Keratinocyte (primary cell): ENCODE measurements around the gene ZP2. TPM values are rescaled to one million over a fixed set of nuclear protein-coding genes. Genes with fewer than 3 reads are reported as not detected.

Experiments
- DNase-seq: peaks from one replicate; pipeline ENCODE4 v3.0.0-alpha.2; 2011; ENCODE audit warnings: low read depth, missing footprints, low spot score
- FAIRE-seq: peaks from 2 replicates; lab custom pipeline; 2011; peaks lifted over from hg19 to GRCh38; lab: Jason Lieb, UNC
- H2AFZ ChIP-seq: 2 replicates; pipeline ENCODE4 v1.6.0; 2012; ENCODE audit warnings: low read length, control low read depth, inconsistent platforms; ENCODE audit not compliant: control insufficient read depth
- H3K27ac ChIP-seq: 2 replicates; pipeline ENCODE4 v1.5.1; 2011; ENCODE audit warnings: low read length; ENCODE audit not compliant: control insufficient read depth, insufficient read depth
- H3K27me3 ChIP-seq: 3 replicates; pipeline ENCODE4 v1.6.0; 2011; ENCODE audit warnings: low read length; ENCODE audit not compliant: control insufficient read depth, insufficient read depth; ENCODE audit errors: extremely low read depth
- H3K36me3 ChIP-seq, 2 experiments: 2 replicates in 1 of 2; 3 replicates in 1 of 2; pipeline ENCODE4 v1.5.1; 2011; ENCODE audit warnings: low read length in 2 of 2, mild to moderate bottlenecking in 1 of 2; ENCODE audit not compliant: control insufficient read depth in 2 of 2, insufficient read depth in 2 of 2; ENCODE audit errors: extremely low read depth in 1 of 2
- H3K4me1 ChIP-seq: 3 replicates; pipeline ENCODE4 v1.5.1; 2011; ENCODE audit warnings: low read length; ENCODE audit not compliant: control insufficient read depth, insufficient read depth; ENCODE audit errors: extremely low read depth
- H3K4me2 ChIP-seq: 3 replicates; pipeline ENCODE4 v1.6.0; 2011; ENCODE audit warnings: low read depth, low read length; ENCODE audit not compliant: control insufficient read depth, insufficient read depth; ENCODE audit errors: extremely low read depth
- H3K4me3 ChIP-seq, 3 experiments: fragments of 200-600 bp in 1 of 3; sonication (generic) in 1 of 3; 2 replicates in 2 of 3; 3 replicates in 1 of 3; pipeline ENCODE4 v1.5.1; 2011 to 2016; ENCODE audit warnings: low read length in 3 of 3, mild to moderate bottlenecking in 3 of 3, control low read depth in 2 of 3, inconsistent platforms in 1 of 3, low read depth in 1 of 3, mixed read lengths in 1 of 3, mixed run types in 1 of 3, moderate library complexity in 1 of 3; ENCODE audit not compliant: control insufficient read depth in 2 of 3, insufficient read depth in 2 of 3; ENCODE audit errors: extremely low read depth in 1 of 3
- H3K79me2 ChIP-seq: 2 replicates; pipeline ENCODE4 v1.6.0; 2012; ENCODE audit warnings: low read length; ENCODE audit not compliant: control insufficient read depth, insufficient read depth
- H3K9ac ChIP-seq: 3 replicates; pipeline ENCODE4 v1.6.0; 2011; ENCODE audit warnings: low read length; ENCODE audit not compliant: control insufficient read depth, insufficient read depth; ENCODE audit errors: extremely low read depth
- H3K9me1 ChIP-seq: 3 replicates; pipeline ENCODE4 v1.6.0; 2011; ENCODE audit warnings: low read length; ENCODE audit not compliant: control insufficient read depth, insufficient read depth; ENCODE audit errors: extremely low read depth
- H3K9me3 ChIP-seq: 2 replicates; pipeline ENCODE4 v1.5.1; 2012; ENCODE audit warnings: low read depth, low read length; ENCODE audit not compliant: control insufficient read depth
- H4K20me1 ChIP-seq: 3 replicates; pipeline ENCODE4 v1.6.0; 2011; ENCODE audit warnings: low read length; ENCODE audit not compliant: control insufficient read depth, insufficient read depth; ENCODE audit errors: extremely low read depth
- EZH2 ChIP-seq: IDR thresholded peaks from one replicate; pipeline ENCODE4 v1.6.1; 2012; ENCODE audit warnings: inconsistent platforms, mild to moderate bottlenecking, low read length, moderate library complexity
- dilution Hi-C: fragments of 300-500 bp; cut with MboI; formaldehyde crosslinking; loops from one replicate; pipeline ENCODE4 v1.7.0; 2020; ENCODE audit warnings: low sequenced_read_pairs; ENCODE audit not compliant: extremely low pct_ligation_motif_present
- polyA plus RNA-seq, 5 experiments: library from polyadenylated mRNA; depleted of rRNA in 3 of 5; stranded (reverse) in 3 of 5; stranded (forward) in 1 of 5; unstranded in 1 of 5; fragments of >200 nt; gene quantifications; 1 replicate in 1 of 5; 2 replicates in 3 of 5; 3 replicates in 1 of 5; pipeline versions ENCODE4 v1.2.1 to v1.2.3, GENCODE V29; 2011 to 2012; ENCODE audit warnings: missing spikeins in 2 of 5, low read depth in 1 of 5, low replicate concordance in 1 of 5
- TF ChIP-seq, protein P1 (sequence below), 3 experiments: IDR thresholded peaks in 1 of 3; conservative IDR thresholded peaks in 1 of 3; optimal IDR thresholded peaks in 1 of 3; 2 replicates in 2 of 3; 3 replicates in 1 of 3; pipeline versions ENCODE3 to v1.5.1; 2011; ENCODE audit warnings: low read length in 3 of 3, mild to moderate bottlenecking in 3 of 3, moderate library complexity in 2 of 3, control low read depth in 1 of 3, inconsistent platforms in 1 of 3; ENCODE audit not compliant: insufficient read depth in 2 of 3; ENCODE audit errors: extremely low read depth in 1 of 3

The ZP2 gene
- polyA plus RNA-seq, 1 donor (not counting 4 experiments of a cell fraction or from before 2014, with no cell fraction given): not detected

DNA sequence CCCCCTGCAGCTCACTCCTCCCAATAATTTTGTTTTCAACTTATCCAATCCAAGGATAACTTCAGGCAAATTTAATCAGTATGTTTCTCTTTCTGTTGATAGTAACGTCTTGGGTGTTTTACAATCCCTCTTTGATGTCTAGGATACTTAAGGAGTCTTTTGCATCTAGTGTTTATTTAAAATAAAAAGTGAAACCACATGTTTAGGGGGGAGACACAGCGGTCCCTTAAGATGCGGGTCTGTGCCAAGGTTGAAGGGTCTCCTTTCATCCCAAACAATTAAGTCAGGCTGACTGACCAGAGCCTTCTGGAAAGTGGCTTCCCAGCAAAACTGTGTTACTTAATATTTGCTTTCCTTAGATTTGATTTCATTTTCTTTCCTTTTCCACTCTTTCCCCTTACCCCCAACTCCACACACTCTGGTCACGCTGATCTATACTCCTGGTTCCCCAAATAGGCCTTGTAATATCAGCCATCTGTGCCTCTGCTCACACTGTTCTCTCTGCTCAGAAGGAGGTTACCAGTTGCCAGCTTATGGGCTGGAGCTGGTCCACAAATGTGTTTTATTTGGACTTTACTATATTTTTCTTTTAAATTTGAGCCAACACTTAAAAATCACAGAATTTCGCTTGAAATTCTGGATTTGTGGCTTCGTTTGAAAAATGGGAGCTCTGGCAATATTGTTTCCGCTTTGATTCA, 33.3 kb upstream of the ZP2 start:
- TF ChIP-seq, protein P1, sequence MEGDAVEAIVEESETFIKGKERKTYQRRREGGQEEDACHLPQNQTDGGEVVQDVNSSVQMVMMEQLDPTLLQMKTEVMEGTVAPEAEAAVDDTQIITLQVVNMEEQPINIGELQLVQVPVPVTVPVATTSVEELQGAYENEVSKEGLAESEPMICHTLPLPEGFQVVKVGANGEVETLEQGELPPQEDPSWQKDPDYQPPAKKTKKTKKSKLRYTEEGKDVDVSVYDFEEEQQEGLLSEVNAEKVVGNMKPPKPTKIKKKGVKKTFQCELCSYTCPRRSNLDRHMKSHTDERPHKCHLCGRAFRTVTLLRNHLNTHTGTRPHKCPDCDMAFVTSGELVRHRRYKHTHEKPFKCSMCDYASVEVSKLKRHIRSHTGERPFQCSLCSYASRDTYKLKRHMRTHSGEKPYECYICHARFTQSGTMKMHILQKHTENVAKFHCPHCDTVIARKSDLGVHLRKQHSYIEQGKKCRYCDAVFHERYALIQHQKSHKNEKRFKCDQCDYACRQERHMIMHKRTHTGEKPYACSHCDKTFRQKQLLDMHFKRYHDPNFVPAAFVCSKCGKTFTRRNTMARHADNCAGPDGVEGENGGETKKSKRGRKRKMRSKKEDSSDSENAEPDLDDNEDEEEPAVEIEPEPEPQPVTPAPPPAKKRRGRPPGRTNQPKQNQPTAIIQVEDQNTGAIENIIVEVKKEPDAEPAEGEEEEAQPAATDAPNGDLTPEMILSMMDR (optimal IDR thresholded peaks at IDR 0.05 in 1 of 3, IDR thresholded peaks at IDR 0.05 in 1 of 3, conservative IDR thresholded peaks at IDR 0.05 in 1 of 3; ENCODE audit: extremely low read depth in 1 of 3, insufficient read depth in 2 of 3, low read length in 3 of 3): no peak
- no peak for TF ChIP-seq EZH2
- no peak overlapping the region for H3K9ac ChIP-seq

GRCh38 chr16:21242756-21243155, 31.4 kb upstream of the ZP2 start:
- TF ChIP-seq, protein P1 (optimal IDR thresholded peaks at IDR 0.05 in 1 of 3, IDR thresholded peaks at IDR 0.05 in 1 of 3, conservative IDR thresholded peaks at IDR 0.05 in 1 of 3; ENCODE audit: extremely low read depth in 1 of 3, insufficient read depth in 2 of 3, low read length in 3 of 3): no peak
- TF ChIP-seq EZH2: no peak
- no peak overlapping the region for H2AFZ ChIP-seq
- no peaks in the 10 kb centered on the region for H3K27me3 ChIP-seq
- no peak overlapping the region for H3K27ac ChIP-seq
- dilution Hi-C loops: no loop called here
- no peaks in the 10 kb centered on the region for H3K9me3 ChIP-seq
- no peaks in the 10 kb centered on the region for H3K36me3 ChIP-seq
- H3K9me1 ChIP-seq: no peaks in the 10 kb centered on the region
- FAIRE-seq: no peak
- H3K9ac ChIP-seq: no peak overlapping the region
- H3K4me2 ChIP-seq: no peak overlapping the region
- no peak for DNase-seq
- H4K20me1 ChIP-seq: no peaks in the 10 kb centered on the region
- H3K4me1 ChIP-seq: no peaks in the 10 kb centered on the region
- no peaks in the 10 kb centered on the region for H3K79me2 ChIP-seq
- no peak overlapping the region for H3K4me3 ChIP-seq

More for the DNA sequence above, 33.3 kb upstream of the ZP2 start:
- FAIRE-seq (no peak), DNase-seq (no peak)
- Histone ChIP-seq H3K9me3 (no peaks in the 10 kb centered on the region), H2AFZ (no peak overlapping the region), H3K36me3 (no peaks in the 10 kb centered on the region), H3K9me1 (no peaks in the 10 kb centered on the region), H3K4me3 (no peak overlapping the region), H3K27me3 (no peaks in the 10 kb centered on the region), H3K4me2 (no peak overlapping the region), H4K20me1 (no peaks in the 10 kb centered on the region), H3K4me1 (no peaks in the 10 kb centered on the region), H3K79me2 (no peaks in the 10 kb centered on the region), H3K27ac (no peak overlapping the region)
- dilution Hi-C loops: no loop called here
